GM23248 (cell line): ENCODE measurements around the gene NME8. TPM values are rescaled to one million over a fixed set of nuclear protein-coding genes. Genes with fewer than 3 reads are reported as not detected.

ENCODE experiments used
- DNase-seq: peaks from one replicate; pipeline ENCODE4 v3.0.0-alpha.2; 2015
- H2AFZ ChIP-seq: fragments of 200-600 bp; sonication (generic); 2 replicates; pipeline ENCODE4 v1.6.1; 2016; ENCODE audit warnings: antibody characterized with exemption
- H3F3A ChIP-seq: fragments of 200-600 bp; sonication (generic); 2 replicates; pipeline ENCODE4 v1.6.1; 2016; ENCODE audit warnings: mild to moderate bottlenecking, antibody characterized with exemption, mixed run types; ENCODE audit not compliant: insufficient read depth
- H3K27ac ChIP-seq: fragments of 200-600 bp; sonication (generic); 2 replicates; pipeline ENCODE4 v1.5.1; 2016; ENCODE audit warnings: mild to moderate bottlenecking
- H3K27me3 ChIP-seq: fragments of 200-600 bp; sonication (generic); replicated peaks from 2 replicates; pipeline ENCODE4 v1.6.1; 2016; ENCODE audit warnings: mild to moderate bottlenecking; ENCODE audit not compliant: insufficient read depth
- H3K36me3 ChIP-seq: fragments of 200-600 bp; sonication (generic); 2 replicates; pipeline ENCODE4 v1.6.1; 2016; ENCODE audit warnings: low read depth, mild to moderate bottlenecking
- H3K4me1 ChIP-seq: fragments of 200-600 bp; sonication (generic); 2 replicates; pipeline ENCODE4 v1.6.1; 2016; ENCODE audit warnings: mild to moderate bottlenecking; ENCODE audit not compliant: insufficient read depth
- H3K4me2 ChIP-seq: fragments of 200-600 bp; sonication (generic); one replicate; pipeline ENCODE4 v1.6.1; 2016; ENCODE audit warnings: mild to moderate bottlenecking; ENCODE audit not compliant: unreplicated experiment
- H3K4me3 ChIP-seq: fragments of 200-600 bp; sonication (generic); 2 replicates; pipeline ENCODE4 v1.5.1; 2016; ENCODE audit warnings: mild to moderate bottlenecking
- H3K79me2 ChIP-seq: fragments of 200-600 bp; sonication (generic); 2 replicates; pipeline ENCODE4 v1.6.1; 2016; ENCODE audit warnings: mild to moderate bottlenecking; ENCODE audit not compliant: insufficient read depth
- H3K9ac ChIP-seq: fragments of 200-600 bp; sonication (generic); 2 replicates; pipeline ENCODE4 v1.6.1; 2016; ENCODE audit warnings: mild to moderate bottlenecking
- H3K9me2 ChIP-seq: fragments of 200-600 bp; sonication (generic); 2 replicates; pipeline ENCODE4 v1.6.1; 2016; ENCODE audit warnings: mixed run types, mild to moderate bottlenecking, moderate library complexity; ENCODE audit not compliant: insufficient read depth
- H3K9me3 ChIP-seq: fragments of 200-600 bp; sonication (generic); one replicate; pipeline ENCODE4 v1.6.1; 2017; ENCODE audit warnings: low read depth
- H4K20me1 ChIP-seq: fragments of 200-600 bp; sonication (generic); 2 replicates; pipeline ENCODE4 v1.6.0; 2016; ENCODE audit not compliant: insufficient read depth
- EZH2 ChIP-seq: fragments of 200-600 bp; sonication (generic); IDR thresholded peaks from 2 replicates; pipeline ENCODE4 v1.6.1; 2018; ENCODE audit warnings: antibody characterized with exemption, mild to moderate bottlenecking; ENCODE audit not compliant: insufficient read depth, poor library complexity, severe bottlenecking
- EZH2phosphoT487 ChIP-seq: fragments of 200-600 bp; sonication (generic); IDR thresholded peaks from 2 replicates; pipeline ENCODE4 v1.6.1; 2018; ENCODE audit warnings: antibody characterized with exemption, moderate library complexity, mild to moderate bottlenecking, low read depth; ENCODE audit not compliant: insufficient read depth
- WGBS, 2 experiments: methylation state at CpG; one replicate each; pipeline ENCODE4 v1.1.6; 2015 to 2017; ENCODE audit warnings: low lambda C conversion rate in 2 of 2, low coverage in 1 of 2; ENCODE audit errors: missing lambda C conversion rate in 2 of 2; 5-methylcytosine and 5-hydroxymethylcytosine counted together
- in situ Hi-C: fragments of 300-500 bp; cut with MboI; formaldehyde crosslinking; loops from 2 replicates; pipeline ENCODE4 v1.15.0; 2020
- polyA plus RNA-seq: library from polyadenylated mRNA; unstranded; fragments of >200 nt; fragmentation: Nextera tagmentation; extraction: Ambion mirVana; gene quantifications from 2 replicates; pipeline ENCODE4 v1.2.1, GENCODE V29; 2016
- total RNA-seq: library from RNA; depleted of rRNA; stranded (reverse); fragments of >200 nt; shearing (Covaris generic); gene quantifications from 2 replicates; pipeline ENCODE4 v1.2.3, GENCODE V29; 2014

The NME8 gene
- total and polyA plus RNA-seq, 2 experiments from 2014 or later = not detected

DNA sequence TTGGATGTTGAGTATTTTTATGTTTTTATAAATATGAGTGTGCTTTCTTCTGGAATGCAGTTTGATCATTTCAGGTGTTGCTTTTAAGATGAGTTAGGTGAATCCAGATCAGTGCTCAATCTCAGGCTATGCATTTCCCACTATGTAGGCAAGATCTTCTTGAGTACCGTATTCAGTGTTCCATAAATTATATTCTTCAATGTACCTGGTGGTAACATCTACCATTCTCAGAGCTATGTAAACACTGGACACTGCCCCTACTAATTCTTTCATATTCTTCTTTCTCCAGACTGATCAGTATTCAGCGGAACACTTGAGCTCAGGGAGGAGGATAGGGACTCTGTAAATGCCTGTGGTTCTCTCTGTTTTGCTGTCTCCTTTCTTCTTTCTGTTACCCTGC lies 25.5 kb upstream of the NME8 start:
- no peaks in the 10 kb centered on the region for H3K36me3 ChIP-seq
- H3K27me3 ChIP-seq = no peaks in the 10 kb centered on the region
- no peak for TF ChIP-seq EZH2phosphoT487
- TF ChIP-seq EZH2 = no peak
- 54 to 58% methylated on average over 2 of the region's 2 CpGs for WGBS, 2 experiments
- H3K4me2 ChIP-seq = no peak overlapping the region
- in situ Hi-C loops = no loop called here
- no peak overlapping the region for H2AFZ ChIP-seq
- no peak overlapping the region for H3K27ac ChIP-seq
- no peaks in the 10 kb centered on the region for H3F3A ChIP-seq
- no peak overlapping the region for H3K9ac ChIP-seq
- no peaks in the 10 kb centered on the region for H4K20me1 ChIP-seq
- H3K9me2 ChIP-seq = no peaks in the 10 kb centered on the region
- no peak for DNase-seq
- no peaks in the 10 kb centered on the region for H3K4me1 ChIP-seq
- H3K9me3 ChIP-seq = no peaks in the 10 kb centered on the region
- no peaks in the 10 kb centered on the region for H3K79me2 ChIP-seq
- no peak overlapping the region for H3K4me3 ChIP-seq

DNA sequence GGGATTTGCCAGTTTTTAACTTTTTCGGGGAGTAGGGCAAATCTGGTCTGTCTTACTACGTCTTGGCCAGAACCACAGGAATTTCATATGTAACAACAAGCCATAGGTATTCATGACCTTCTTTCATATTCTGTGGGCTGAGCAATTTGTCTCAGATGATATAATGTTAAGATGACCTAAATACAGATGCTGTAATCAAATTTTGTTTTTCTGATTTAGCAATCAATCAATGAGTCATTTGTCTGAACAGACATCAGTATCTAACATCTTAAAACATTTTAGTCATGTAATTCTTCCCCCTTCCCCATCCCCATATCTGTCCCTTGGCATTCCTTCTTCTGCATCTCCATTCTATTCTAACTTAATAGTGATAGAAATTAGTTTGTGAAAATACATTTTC lies 24.8 kb upstream of the NME8 start:
- no peak for DNase-seq
- H3K79me2 ChIP-seq = no peaks in the 10 kb centered on the region
- WGBS, 2 experiments = 8 to 21% methylated on average over 2 of the region's 2 CpGs
- no peak overlapping the region for H3K9ac ChIP-seq
- H3K27ac ChIP-seq = no peak overlapping the region
- H3K27me3 ChIP-seq = no peaks in the 10 kb centered on the region
- in situ Hi-C loops = no loop called here
- H3K36me3 ChIP-seq = no peaks in the 10 kb centered on the region
- H3K9me2 ChIP-seq = no peaks in the 10 kb centered on the region
- no peaks in the 10 kb centered on the region for H3K4me1 ChIP-seq
- H4K20me1 ChIP-seq = no peaks in the 10 kb centered on the region
- TF ChIP-seq EZH2phosphoT487 = no peak
- no peak for TF ChIP-seq EZH2
- no peaks in the 10 kb centered on the region for H3K9me3 ChIP-seq
- no peak overlapping the region for H2AFZ ChIP-seq
- H3F3A ChIP-seq = no peaks in the 10 kb centered on the region
- no peak overlapping the region for H3K4me2 ChIP-seq
- no peak overlapping the region for H3K4me3 ChIP-seq

DNA sequence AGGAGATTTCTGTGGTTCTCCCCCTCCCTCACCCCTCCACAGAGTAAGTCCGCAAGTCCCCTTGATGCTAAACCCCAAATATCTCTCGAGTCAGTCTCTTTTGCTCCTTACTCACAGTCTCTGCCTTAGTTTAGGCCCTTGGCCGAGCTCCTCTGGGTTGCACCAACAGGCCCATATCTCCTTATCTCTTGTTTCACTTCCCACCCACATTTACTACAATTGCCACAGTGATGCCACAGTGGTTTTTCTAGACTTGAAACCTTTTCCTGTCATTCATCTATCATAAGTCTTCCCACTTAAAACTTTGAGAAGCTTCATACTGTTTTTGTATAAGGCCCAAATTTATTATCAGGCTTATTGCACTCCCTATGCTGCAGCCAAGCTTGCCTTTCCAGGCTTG lies 23.4 kb upstream of the NME8 start:
- no peaks in the 10 kb centered on the region for H3K4me1 ChIP-seq
- no peak for TF ChIP-seq EZH2
- TF ChIP-seq EZH2phosphoT487 = no peak
- H3K4me2 ChIP-seq = no peak overlapping the region
- no peak for DNase-seq
- no peaks in the 10 kb centered on the region for H3K9me2 ChIP-seq
- no peaks in the 10 kb centered on the region for H3F3A ChIP-seq
- no peaks in the 10 kb centered on the region for H3K27me3 ChIP-seq
- H3K79me2 ChIP-seq = no peaks in the 10 kb centered on the region
- H3K4me3 ChIP-seq = no peak overlapping the region
- no peaks in the 10 kb centered on the region for H3K36me3 ChIP-seq
- no peaks in the 10 kb centered on the region for H3K9me3 ChIP-seq
- in situ Hi-C loops = no loop called here
- no peak overlapping the region for H3K9ac ChIP-seq
- WGBS, 2 experiments = 19 to 20% methylated on average over 2 to 3 of the region's 3 CpGs
- H3K27ac ChIP-seq = no peak overlapping the region
- H2AFZ ChIP-seq = no peak overlapping the region
- H4K20me1 ChIP-seq = no peaks in the 10 kb centered on the region

DNA sequence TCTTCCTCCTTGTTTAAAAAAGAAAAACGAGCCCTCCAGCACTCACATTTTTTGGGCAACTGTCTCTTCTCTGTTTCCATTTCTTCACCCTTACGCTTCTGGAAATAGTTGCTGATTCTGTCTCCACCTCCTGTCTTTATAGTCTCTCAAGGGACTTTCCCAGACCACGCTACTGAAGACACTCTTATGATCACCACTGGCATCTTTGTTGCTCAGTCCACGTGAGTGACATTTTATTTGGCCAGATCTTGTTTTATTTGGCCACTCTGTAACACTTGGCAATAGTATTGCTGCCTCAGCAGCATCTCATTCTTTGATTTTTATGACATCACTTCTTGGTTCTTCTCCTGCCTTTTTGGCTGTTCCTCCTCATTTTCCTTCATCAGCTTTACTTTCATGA lies 21.6 kb upstream of the NME8 start:
- Histone ChIP-seq H3K27me3 (no peaks in the 10 kb centered on the region), H4K20me1 (no peaks in the 10 kb centered on the region), H3K79me2 (no peaks in the 10 kb centered on the region), H3K9me2 (no peaks in the 10 kb centered on the region), H3K4me2 (no peak overlapping the region), H3K36me3 (no peaks in the 10 kb centered on the region), H2AFZ (no peak overlapping the region), H3K4me1 (no peaks in the 10 kb centered on the region), H3K9me3 (no peaks in the 10 kb centered on the region), H3K9ac (no peak overlapping the region), H3K27ac (no peak overlapping the region), H3K4me3 (no peak overlapping the region), H3F3A (no peaks in the 10 kb centered on the region)
- 3% methylated on average over 4 of the region's 4 CpGs for WGBS, 2 experiments
- no peak for DNase-seq
- TF ChIP-seq EZH2 (no peak), EZH2phosphoT487 (no peak)
- in situ Hi-C loops = no loop called here

DNA sequence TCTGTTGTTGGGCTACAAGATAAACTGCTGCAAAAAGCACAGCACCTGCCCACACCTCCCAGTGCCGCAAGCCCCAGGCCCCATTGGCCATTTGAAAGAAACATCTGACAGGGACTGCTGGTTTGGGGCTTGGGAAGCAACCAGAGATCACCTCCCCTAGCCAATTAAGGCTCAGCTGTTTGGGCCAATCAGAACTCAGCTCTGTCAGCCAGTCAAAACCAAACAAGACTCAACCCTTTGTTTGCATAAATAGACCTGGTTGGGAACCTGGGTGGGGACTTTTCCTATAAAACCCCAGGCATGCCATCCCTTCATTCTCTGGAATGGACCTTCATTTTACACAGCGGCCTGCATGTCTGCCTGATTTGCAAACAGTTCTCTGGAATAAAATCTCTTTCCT lies 17.2 kb upstream of the NME8 start:
- H3K4me1 ChIP-seq = no peaks in the 10 kb centered on the region
- TF ChIP-seq EZH2phosphoT487 (no peak), EZH2 (no peak)
- in situ Hi-C loops = no loop called here
- no peak overlapping the region for H2AFZ ChIP-seq
- H3K9me3 ChIP-seq = no peaks in the 10 kb centered on the region
- H3K9ac ChIP-seq = no peak overlapping the region
- no peak overlapping the region for H3K4me2 ChIP-seq
- H3F3A ChIP-seq = no peaks in the 10 kb centered on the region
- no peaks in the 10 kb centered on the region for H3K36me3 ChIP-seq
- no peak overlapping the region for H3K4me3 ChIP-seq
- WGBS, 2 experiments = 42 to 55% methylated on average over 2 of the region's 2 CpGs
- no peaks in the 10 kb centered on the region for H3K79me2 ChIP-seq
- no peak for DNase-seq
- H3K27me3 ChIP-seq = no peaks in the 10 kb centered on the region
- no peak overlapping the region for H3K27ac ChIP-seq
- no peaks in the 10 kb centered on the region for H3K9me2 ChIP-seq
- H4K20me1 ChIP-seq = no peaks in the 10 kb centered on the region
